HG03103 (cell line): ENCODE results near the gene CDC42EP1.
"Not testable (repeated sequence)": the region's sequence is repeated elsewhere in the genome, so short reads cannot be mapped to it uniquely, and the experiment has no call there.

ENCODE experiments used
- ATAC-seq: cut with Tn5 transposase; IDR thresholded peaks from one replicate; pipeline ENCODE4 v1.9.1; 2021; ENCODE audit warnings: low read depth; ENCODE audit not compliant: unreplicated experiment

Gene CDC42EP1

GRCh38 chr22:37529652-37530345 lies 30.5 kb upstream of the CDC42EP1 start:
- no peak for ATAC-seq

DNA sequence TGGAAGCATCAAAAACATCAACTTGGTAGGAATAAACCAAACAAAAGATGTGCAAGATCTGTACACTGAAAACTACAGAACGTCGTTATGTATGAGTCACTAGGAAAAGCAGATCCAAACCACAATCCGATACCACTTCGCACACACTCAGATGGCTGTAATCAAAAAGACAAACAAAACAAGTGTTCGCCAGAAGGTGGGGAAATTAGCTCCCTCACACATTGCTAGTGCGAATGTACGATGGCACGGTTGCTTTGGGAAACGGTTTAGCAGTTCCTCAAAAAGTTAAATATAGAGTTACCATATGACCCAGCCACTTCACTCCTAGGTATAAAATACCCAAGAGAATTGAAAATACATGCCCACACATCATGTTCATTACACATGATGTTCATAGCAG lies 26.3 kb upstream of the CDC42EP1 start:
- ATAC-seq = no peak

DNA sequence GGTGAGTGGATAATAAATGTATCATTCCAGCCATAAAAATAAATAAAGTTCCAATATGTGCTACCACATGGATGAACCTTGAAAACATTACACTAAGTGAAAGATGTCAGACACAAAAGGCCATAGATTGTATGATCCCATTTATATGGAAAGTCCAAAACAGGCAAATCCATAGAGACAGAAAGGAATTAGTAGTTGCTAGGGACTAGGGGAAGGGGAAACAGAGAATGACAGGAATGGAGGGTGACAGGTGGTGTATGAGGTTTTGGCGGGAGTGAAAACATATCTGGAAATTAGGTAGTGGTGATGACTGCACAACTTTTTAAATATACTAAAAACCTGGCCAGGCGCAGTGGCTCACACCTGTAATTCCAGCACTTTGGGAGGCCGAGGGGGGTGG lies 25.8 kb upstream of the CDC42EP1 start:
- no peak for ATAC-seq

DNA sequence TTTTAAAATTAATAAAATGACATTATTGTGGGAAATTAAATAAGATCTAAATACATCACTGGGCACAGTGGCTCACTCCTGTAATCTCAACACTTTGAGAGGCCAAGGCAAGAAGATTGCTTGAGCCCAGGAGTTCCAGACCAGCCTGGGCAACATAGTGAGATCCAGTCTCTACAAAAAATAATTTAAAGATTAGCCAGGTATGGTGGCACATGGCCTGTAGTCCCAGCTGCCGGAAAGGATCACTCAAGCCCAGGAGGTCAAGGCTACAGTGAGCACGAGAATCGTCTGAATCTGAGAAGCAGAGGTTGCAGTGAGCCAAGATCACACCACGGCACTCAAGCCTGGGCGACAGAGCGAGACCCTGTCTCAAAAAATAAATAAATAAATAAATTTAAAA lies 25.1 kb upstream of the CDC42EP1 start:
- ATAC-seq = no peak

GRCh38 chr22:37538590-37539357 lies 21.5 kb upstream of the CDC42EP1 start:
- peak; percentile 81 for ATAC-seq

- not testable (repeated sequence) for ATAC-seq
Measured at GRCh38 chr22:37539790-37540189, 20.5 kb upstream of the CDC42EP1 start.

- ATAC-seq = not testable (repeated sequence)
Measured at GRCh38 chr22:37542416-37542815, 17.9 kb upstream of the CDC42EP1 start.

DNA sequence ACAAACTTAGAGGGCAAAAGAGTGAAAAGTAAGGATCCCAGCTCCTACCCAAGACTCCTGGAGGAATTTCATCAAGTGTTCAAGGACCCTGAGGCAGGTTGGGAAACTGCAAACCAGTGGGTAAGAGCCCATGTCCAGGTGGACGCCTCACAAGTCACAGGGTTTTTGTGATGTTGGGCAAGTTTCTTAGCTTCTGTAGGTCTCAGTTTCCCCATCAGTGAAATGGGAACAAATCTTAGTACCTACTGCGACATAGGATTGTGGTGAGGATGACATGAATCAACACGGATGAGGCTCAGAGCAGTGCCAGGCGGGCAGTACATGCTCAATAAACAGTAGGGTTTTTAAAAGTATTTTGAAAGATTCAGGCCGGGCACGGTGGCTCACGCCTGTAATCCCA lies 17.3 kb upstream of the CDC42EP1 start:
- ATAC-seq = no peak

DNA sequence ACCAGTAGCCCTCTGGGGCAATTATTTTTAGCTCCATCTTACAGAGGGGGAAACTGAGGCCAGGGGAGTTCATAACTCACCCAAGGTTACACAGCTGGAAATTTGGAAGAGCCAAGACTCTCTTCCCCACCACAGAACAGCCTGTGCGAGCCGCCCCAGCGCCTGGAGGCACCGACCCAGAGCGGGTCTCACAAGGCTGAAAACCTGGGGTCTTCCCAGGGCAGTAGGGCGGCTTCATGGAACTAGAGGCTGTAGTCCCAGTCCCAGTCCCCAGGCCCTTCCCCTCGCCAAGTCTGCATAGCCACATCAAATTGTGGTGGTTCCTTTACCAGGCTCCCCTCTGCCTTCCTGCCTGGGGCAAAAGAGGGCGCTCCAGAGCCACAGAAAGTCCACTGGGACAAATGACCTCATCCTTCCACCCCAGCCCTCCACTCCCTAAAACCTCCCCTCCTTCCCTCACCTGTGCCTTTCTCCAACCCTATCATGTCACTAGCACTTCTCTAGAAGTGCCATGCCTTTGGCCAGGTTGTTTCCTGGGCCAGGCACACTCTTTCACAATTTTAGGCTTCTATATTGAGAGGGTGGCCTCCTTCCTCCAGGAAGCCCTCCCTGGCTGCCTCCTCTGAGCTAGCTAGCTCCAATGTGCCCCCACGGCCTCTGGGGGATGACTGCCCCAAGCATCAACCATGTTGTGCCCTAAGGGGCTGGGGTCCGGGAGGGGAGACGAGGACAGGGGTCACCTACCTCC lies 15.2 kb upstream of the CDC42EP1 start:
- ATAC-seq = no peak

DNA sequence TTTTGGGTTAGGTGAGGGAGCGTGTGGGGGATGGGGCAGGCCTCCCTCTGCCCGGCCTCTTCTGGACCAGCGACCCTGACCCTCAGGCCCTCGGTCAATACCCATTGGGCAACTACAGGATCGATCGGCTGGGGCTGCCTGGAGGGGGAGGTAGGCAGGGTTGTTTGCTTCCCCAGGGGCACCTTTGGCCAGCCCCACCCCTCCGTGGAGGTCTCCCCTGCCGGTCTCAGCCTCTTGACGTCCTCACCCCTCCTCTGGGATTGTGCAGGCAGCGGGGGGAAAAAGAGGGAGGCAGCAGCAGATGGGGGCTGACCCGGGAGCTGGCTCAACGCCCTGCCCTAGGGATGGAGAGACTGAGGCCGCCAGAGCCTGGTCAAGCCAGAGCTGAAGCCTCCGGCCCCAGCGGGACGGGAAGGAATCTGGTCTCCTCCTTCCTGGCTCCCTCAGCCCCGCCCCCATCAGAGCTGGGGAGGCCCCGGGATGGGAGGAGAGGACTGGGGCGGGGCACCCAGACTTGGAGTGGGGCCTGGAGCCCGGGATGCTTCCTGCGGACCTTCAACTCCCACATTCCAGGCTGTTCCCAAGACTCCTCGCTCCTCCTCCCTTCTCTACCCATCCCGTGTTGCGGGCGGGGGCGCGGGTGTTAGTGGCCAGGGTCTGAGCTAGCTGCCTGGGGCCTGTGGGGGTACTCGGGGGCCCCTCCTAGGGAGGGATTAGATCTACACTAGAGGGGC lies 14.4 kb upstream of the CDC42EP1 start:
- no peak for ATAC-seq

GRCh38 chr22:37546437-37547250 lies 13.6 kb upstream of the CDC42EP1 start:
- no peak for ATAC-seq

GRCh38 chr22:37547251-37547741 lies 13.0 kb upstream of the CDC42EP1 start:
- no peak for ATAC-seq

- no peak for ATAC-seq
Measured at GRCh38 chr22:37549704-37550059, 10.6 kb upstream of the CDC42EP1 start.

DNA sequence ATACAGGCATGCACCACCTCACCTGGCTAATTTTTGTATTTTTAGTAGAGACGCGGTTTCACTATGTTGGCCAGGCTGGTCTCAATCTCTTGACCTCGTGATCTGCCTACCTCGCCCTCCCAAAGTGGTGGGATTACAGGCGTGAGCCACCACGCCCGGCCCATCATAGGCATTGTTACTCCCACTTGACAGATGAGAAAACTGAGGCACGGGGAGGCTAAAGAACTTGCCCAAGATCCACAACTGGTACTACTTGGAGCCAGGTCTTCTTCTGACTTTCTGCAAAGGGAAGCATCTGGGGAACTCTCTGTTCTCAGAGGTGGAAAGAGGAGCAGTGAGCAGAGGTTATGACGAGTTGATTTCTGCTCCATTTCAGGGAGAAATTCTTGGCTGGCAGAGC lies 9.4 kb upstream of the CDC42EP1 start:
- ATAC-seq = not testable (repeated sequence)

- no peak for ATAC-seq
Measured at GRCh38 chr22:37551981-37552380, 8.3 kb upstream of the CDC42EP1 start.

- no peak for ATAC-seq
Measured at GRCh38 chr22:37552524-37553163, 7.6 kb upstream of the CDC42EP1 start.

GRCh38 chr22:37553725-37554124 lies 6.6 kb upstream of the CDC42EP1 start:
- ATAC-seq = no peak

DNA sequence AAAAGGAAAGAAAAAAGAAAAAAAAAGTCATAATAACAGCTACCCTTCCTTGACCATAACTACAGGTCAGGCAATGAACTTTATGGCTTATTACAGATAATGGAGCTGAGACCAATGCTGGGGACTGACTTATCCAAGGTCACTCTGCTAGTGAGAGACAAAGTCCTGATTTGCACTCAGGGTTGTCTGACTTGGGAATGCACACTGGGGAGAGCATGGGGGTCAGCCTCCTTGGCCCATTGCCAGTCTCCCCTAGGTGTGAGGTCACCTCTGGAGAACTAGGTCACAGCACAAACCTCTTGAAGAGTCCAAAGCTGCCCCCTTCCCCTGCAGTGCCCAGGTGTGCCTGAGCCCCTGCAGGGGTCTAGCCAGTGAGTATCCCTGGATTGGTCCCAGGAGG lies 5.3 kb upstream of the CDC42EP1 start:
- no peak for ATAC-seq

GRCh38 chr22:37556710-37557109 lies 3.6 kb upstream of the CDC42EP1 start:
- ATAC-seq = no peak
